Trophoblast cell (in vitro differentiated cells and primary cell): ENCODE results near the gene CHI3L2.

Experiments used
- DNase-seq, 2 donors: peaks; one replicate each; pipeline ENCODE4 v3.0.0-alpha.2; 2016
- H2AFZ ChIP-seq: 2 replicates; pipeline ENCODE4 v1.6.1; 2013; ENCODE audit warnings: low read length, moderate library complexity, mild to moderate bottlenecking; ENCODE audit not compliant: insufficient read depth, poor library complexity
- H2AK5ac ChIP-seq: 2 replicates; pipeline ENCODE4 v1.6.1; 2013; ENCODE audit warnings: mild to moderate bottlenecking, low read length
- H2BK120ac ChIP-seq: 2 replicates; pipeline ENCODE4 v1.6.1; 2013; ENCODE audit warnings: low read length, mild to moderate bottlenecking, moderate library complexity; ENCODE audit not compliant: insufficient read depth, poor library complexity
- H2BK12ac ChIP-seq: 2 replicates; pipeline ENCODE4 v1.6.1; 2013; ENCODE audit warnings: mild to moderate bottlenecking, low read length, moderate library complexity
- H2BK5ac ChIP-seq: 2 replicates; pipeline ENCODE4 v1.6.1; 2013; ENCODE audit warnings: low read length, low read depth, moderate library complexity, mild to moderate bottlenecking; ENCODE audit not compliant: poor library complexity
- H3K14ac ChIP-seq: 2 replicates; pipeline ENCODE4 v1.6.1; 2013; ENCODE audit warnings: mild to moderate bottlenecking, low read length
- H3K18ac ChIP-seq: 2 replicates; pipeline ENCODE4 v1.6.1; 2013; ENCODE audit warnings: mild to moderate bottlenecking, low read length
- H3K23ac ChIP-seq: 2 replicates; pipeline ENCODE4 v1.6.1; 2013; ENCODE audit warnings: low read length
- H3K27ac ChIP-seq: 2 replicates; pipeline ENCODE4 v1.5.1; 2013; ENCODE audit warnings: low read depth, mild to moderate bottlenecking, inconsistent platforms, low read length, moderate library complexity
- H3K27me3 ChIP-seq: 2 replicates; pipeline ENCODE4 v1.6.1; 2013; ENCODE audit warnings: inconsistent platforms, mild to moderate bottlenecking, low read length, moderate library complexity; ENCODE audit not compliant: insufficient read depth
- H3K36me3 ChIP-seq, 2 experiments: 1 replicate in 1 of 2; 2 replicates in 1 of 2; pipeline ENCODE4 v1.6.1; 2013; ENCODE audit warnings: low read length in 2 of 2, mild to moderate bottlenecking in 2 of 2, moderate library complexity in 1 of 2; ENCODE audit not compliant: insufficient read depth in 2 of 2, control insufficient read depth in 1 of 2
- H3K4ac ChIP-seq: 2 replicates; pipeline ENCODE4 v1.6.1; 2013; ENCODE audit warnings: low read depth, mild to moderate bottlenecking, low read length, moderate library complexity
- H3K4me1 ChIP-seq, 2 experiments: 1 replicate in 1 of 2; 2 replicates in 1 of 2; pipeline ENCODE4 v1.6.1; 2013; ENCODE audit warnings: low read length in 2 of 2, mild to moderate bottlenecking in 2 of 2, moderate library complexity in 1 of 2; ENCODE audit not compliant: insufficient read depth in 2 of 2, control insufficient read depth in 1 of 2
- H3K4me2 ChIP-seq: 2 replicates; pipeline ENCODE4 v1.6.1; 2013; ENCODE audit warnings: inconsistent platforms, mild to moderate bottlenecking, low read length, moderate library complexity
- H3K4me3 ChIP-seq: 2 replicates; pipeline ENCODE4 v1.5.1; 2013; ENCODE audit warnings: mild to moderate bottlenecking, low read depth, low read length, inconsistent platforms
- H3K79me1 ChIP-seq: one replicate; pipeline ENCODE4 v1.6.1; 2013; ENCODE audit warnings: low read length
- H3K79me2 ChIP-seq: 2 replicates; pipeline ENCODE4 v1.6.1; 2013; ENCODE audit warnings: low read length, mild to moderate bottlenecking; ENCODE audit not compliant: control insufficient read depth, insufficient read depth, poor library complexity
- H3K9ac ChIP-seq: 2 replicates; pipeline ENCODE4 v1.6.1; 2013; ENCODE audit warnings: mild to moderate bottlenecking, low read length
- H3K9me3 ChIP-seq: 2 replicates; pipeline ENCODE4 v1.6.1; 2013; ENCODE audit warnings: low read depth, mild to moderate bottlenecking, control low read depth, inconsistent platforms, low read length; ENCODE audit not compliant: insufficient read depth
- H4K12ac ChIP-seq: 2 replicates; pipeline ENCODE4 v1.6.1; 2013; ENCODE audit warnings: low read depth, mild to moderate bottlenecking, low read length, moderate library complexity
- H4K8ac ChIP-seq: 2 replicates; pipeline ENCODE4 v1.6.1; 2013; ENCODE audit warnings: low read depth, mild to moderate bottlenecking, low read length, moderate library complexity
- H4K91ac ChIP-seq: one replicate; pipeline ENCODE4 v1.6.1; 2013; ENCODE audit warnings: low read depth, mild to moderate bottlenecking, low read length, moderate library complexity
- WGBS: extraction: QIAGEN DNeasy Blood & Tissue Kit; methylation state at CpG from one replicate; pipeline ENCODE4 v1.1.7; 2013; ENCODE audit warnings: missing lambda C conversion rate; ENCODE audit not compliant: insufficient read length, insufficient coverage; ENCODE audit errors: extremely low coverage; 5-methylcytosine and 5-hydroxymethylcytosine counted together

CHI3L2 gene

GRCh38 chr1:111274653-111275052 is 47.1 kb downstream of the CHI3L2 start:
- no peak overlapping the region for H3K9ac ChIP-seq
- no CpG with 5 or more reads among the region's 4 CpGs for WGBS
- no peaks in the 10 kb centered on the region for H3K27me3 ChIP-seq
- no peak overlapping the region for H2AK5ac ChIP-seq
- no peak overlapping the region for H4K12ac ChIP-seq
- H3K4ac ChIP-seq, result no peak overlapping the region
- H2BK120ac ChIP-seq, result no peak overlapping the region
- no peaks in the 10 kb centered on the region for H3K4me1 ChIP-seq
- no peaks in the 10 kb centered on the region for H3K79me2 ChIP-seq
- no peak overlapping the region for H3K23ac ChIP-seq
- H4K91ac ChIP-seq, result no peak overlapping the region
- H2AFZ ChIP-seq, result no peak overlapping the region
- H3K4me2 ChIP-seq, result no peak overlapping the region
- H3K27ac ChIP-seq, result no peak overlapping the region
- no peak overlapping the region for H3K4me3 ChIP-seq
- H3K36me3 ChIP-seq, result no peaks in the 10 kb centered on the region
- no peak overlapping the region for H4K8ac ChIP-seq
- H3K14ac ChIP-seq, result no peak overlapping the region
- H3K9me3 ChIP-seq, result no peaks in the 10 kb centered on the region
- no peak overlapping the region for H3K18ac ChIP-seq
- no peak overlapping the region for H2BK5ac ChIP-seq
- no peaks in the 10 kb centered on the region for H3K79me1 ChIP-seq
- H2BK12ac ChIP-seq, result no peak overlapping the region
- DNase-seq, result no peak

- Histone ChIP-seq H3K4ac (no peak overlapping the region), H3K9me3 (no peaks in the 10 kb centered on the region), H2BK120ac (no peak overlapping the region), H2BK12ac (no peak overlapping the region), H3K4me1 (no peaks in the 10 kb centered on the region), H2AFZ (no peak overlapping the region), H3K36me3 (no peaks in the 10 kb centered on the region), H2BK5ac (no peak overlapping the region), H3K23ac (no peak overlapping the region), H4K12ac (no peak overlapping the region), H3K14ac (no peak overlapping the region), H3K79me1 (no peaks in the 10 kb centered on the region), H3K27ac (no peak overlapping the region), H4K91ac (no peak overlapping the region), H3K27me3 (no peaks in the 10 kb centered on the region), H4K8ac (no peak overlapping the region), H2AK5ac (no peak overlapping the region), H3K4me2 (no peak overlapping the region), H3K79me2 (no peaks in the 10 kb centered on the region), H3K18ac (no peak overlapping the region), H3K9ac (no peak overlapping the region), H3K4me3 (no peak overlapping the region)
- peak in 1 of 2 donors; percentile 28 for DNase-seq
- WGBS, result no CpG with 5 or more reads among the region's 1 CpG
These were observed 47.6 kb downstream of the CHI3L2 start for GRCh38 chr1:111275079-111275478.

- no peak for DNase-seq
- Histone ChIP-seq H4K12ac (no peak overlapping the region), H3K4me3 (no peak overlapping the region), H3K9me3 (no peaks in the 10 kb centered on the region), H3K18ac (no peak overlapping the region), H3K79me1 (peaks cover 2% of the 10 kb centered on the region), H3K27me3 (no peaks in the 10 kb centered on the region), H3K23ac (no peak overlapping the region), H3K9ac (no peak overlapping the region), H4K91ac (no peak overlapping the region), H3K4ac (no peak overlapping the region), H3K4me2 (no peak overlapping the region), H2BK5ac (no peak overlapping the region), H4K8ac (no peak overlapping the region), H3K4me1 (no peaks in the 10 kb centered on the region), H3K36me3 (no peaks in the 10 kb centered on the region), H2AFZ (no peak overlapping the region), H3K27ac (no peak overlapping the region), H3K79me2 (no peaks in the 10 kb centered on the region), H3K14ac (no peak overlapping the region), H2BK12ac (no peak overlapping the region), H2BK120ac (no peak overlapping the region), H2AK5ac (no peak overlapping the region)
These were observed 48.4 kb downstream of the CHI3L2 start for GRCh38 chr1:111275780-111276433.

- no peak overlapping the region for H3K4me3 ChIP-seq
- no peak overlapping the region for H3K4ac ChIP-seq
- peaks cover 2 to 7% of the 10 kb centered on the region in 2 experiments for H3K4me1 ChIP-seq
- no peak overlapping the region for H2AK5ac ChIP-seq
- H3K27me3 ChIP-seq, result no peaks in the 10 kb centered on the region
- H3K79me1 ChIP-seq, result peaks cover 2% of the 10 kb centered on the region
- DNase-seq, result no peak
- H2BK12ac ChIP-seq, result peak overlapping the region; percentile 78
- no peak overlapping the region for H3K18ac ChIP-seq
- no peak overlapping the region for H3K4me2 ChIP-seq
- H3K27ac ChIP-seq, result no peak overlapping the region
- H2BK120ac ChIP-seq, result no peak overlapping the region
- no peak overlapping the region for H3K14ac ChIP-seq
- H3K9me3 ChIP-seq, result no peaks in the 10 kb centered on the region
- H3K9ac ChIP-seq, result no peak overlapping the region
- no peak overlapping the region for H2BK5ac ChIP-seq
- no peak overlapping the region for H4K12ac ChIP-seq
- H2AFZ ChIP-seq, result no peak overlapping the region
- H3K36me3 ChIP-seq, result no peaks in the 10 kb centered on the region
- WGBS, result no CpG with 5 or more reads among the region's 4 CpGs
- no peak overlapping the region for H4K8ac ChIP-seq
- no peaks in the 10 kb centered on the region for H3K79me2 ChIP-seq
- H3K23ac ChIP-seq, result no peak overlapping the region
- H4K91ac ChIP-seq, result no peak overlapping the region
These were observed 51.6 kb downstream of the CHI3L2 start for GRCh38 chr1:111279144-111279543.
